ENCODE results near the gene LRRC10B.

LRRC10B gene

DNA sequence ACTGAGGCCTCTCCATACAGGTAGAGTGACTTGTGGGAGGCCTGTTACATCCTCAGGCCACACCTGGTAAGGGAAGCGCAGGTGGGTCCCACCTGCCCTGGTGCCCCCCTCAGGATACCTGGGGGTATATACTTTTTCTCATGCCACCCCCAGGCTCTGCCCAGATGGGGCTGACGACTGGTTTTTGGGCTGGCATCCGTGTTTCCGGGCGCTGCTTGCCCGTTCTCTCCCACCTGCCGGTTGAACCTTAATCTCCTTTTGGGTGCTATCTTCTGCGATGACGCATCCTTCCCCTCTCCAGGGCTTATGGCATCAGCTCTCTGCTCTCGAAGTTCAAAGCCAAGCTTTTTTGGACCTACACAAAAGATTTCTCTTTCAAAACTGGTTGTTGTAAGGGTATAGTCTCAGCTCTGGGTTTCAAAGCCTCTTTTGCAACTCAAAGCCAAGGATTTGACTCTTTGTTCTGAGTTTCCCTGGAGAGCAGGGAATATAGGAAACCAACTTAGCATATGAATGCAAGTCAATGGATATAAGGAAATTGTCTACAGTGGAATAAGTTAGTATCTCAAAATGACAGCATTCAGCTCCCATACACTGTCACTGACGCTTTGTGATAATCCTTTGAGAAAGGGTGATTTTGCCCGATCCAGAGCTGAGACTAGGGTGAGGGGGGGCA is 8.6 kb upstream of the LRRC10B start:
- no peak overlapping the region for H3K4me3 ChIP-seq (ENCODE audit: low read depth in 1 of 2, low read length in 1 of 2)
- TF ChIP-seq, protein P1, sequence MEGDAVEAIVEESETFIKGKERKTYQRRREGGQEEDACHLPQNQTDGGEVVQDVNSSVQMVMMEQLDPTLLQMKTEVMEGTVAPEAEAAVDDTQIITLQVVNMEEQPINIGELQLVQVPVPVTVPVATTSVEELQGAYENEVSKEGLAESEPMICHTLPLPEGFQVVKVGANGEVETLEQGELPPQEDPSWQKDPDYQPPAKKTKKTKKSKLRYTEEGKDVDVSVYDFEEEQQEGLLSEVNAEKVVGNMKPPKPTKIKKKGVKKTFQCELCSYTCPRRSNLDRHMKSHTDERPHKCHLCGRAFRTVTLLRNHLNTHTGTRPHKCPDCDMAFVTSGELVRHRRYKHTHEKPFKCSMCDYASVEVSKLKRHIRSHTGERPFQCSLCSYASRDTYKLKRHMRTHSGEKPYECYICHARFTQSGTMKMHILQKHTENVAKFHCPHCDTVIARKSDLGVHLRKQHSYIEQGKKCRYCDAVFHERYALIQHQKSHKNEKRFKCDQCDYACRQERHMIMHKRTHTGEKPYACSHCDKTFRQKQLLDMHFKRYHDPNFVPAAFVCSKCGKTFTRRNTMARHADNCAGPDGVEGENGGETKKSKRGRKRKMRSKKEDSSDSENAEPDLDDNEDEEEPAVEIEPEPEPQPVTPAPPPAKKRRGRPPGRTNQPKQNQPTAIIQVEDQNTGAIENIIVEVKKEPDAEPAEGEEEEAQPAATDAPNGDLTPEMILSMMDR (IDR thresholded peaks at IDR 0.05) = no peak
- no peaks in the 10 kb centered on the region for H3K36me3 ChIP-seq
- no peak overlapping the region for H3K27ac ChIP-seq
- H3K4me1 ChIP-seq (ENCODE audit: control insufficient read depth in 1 of 2, insufficient read depth in 1 of 2, low read depth in 1 of 2, low read length in 1 of 2) = no peaks in the 10 kb centered on the region
- H3K9me3 ChIP-seq = no peaks in the 10 kb centered on the region
- H3K27me3 ChIP-seq = peaks cover 20% of the 10 kb centered on the region

DNA sequence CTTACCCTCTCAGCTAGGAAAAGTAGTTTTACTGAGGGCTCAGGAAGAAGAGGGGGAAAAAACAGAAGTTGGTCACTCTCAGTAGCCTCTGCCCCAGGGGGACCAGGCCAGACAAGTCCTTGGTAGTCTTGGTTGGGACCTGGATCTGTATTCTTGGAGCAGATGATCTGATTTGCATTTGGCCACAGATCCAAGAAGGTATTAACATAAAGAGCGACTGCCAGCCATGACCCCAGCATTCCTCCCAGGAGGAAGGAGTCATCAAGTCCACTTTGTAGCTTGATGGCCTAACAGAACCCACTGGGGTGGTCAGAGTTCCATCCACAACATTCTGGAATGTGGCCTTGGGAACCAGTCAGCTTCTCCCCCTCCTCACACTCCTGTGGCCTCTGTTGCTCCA is 6.0 kb upstream of the LRRC10B start:
- Histone ChIP-seq H3K4me3 (ENCODE audit: low read depth in 1 of 2, low read length in 1 of 2) (no peak overlapping the region), H3K27ac (no peak overlapping the region), H3K4me1 (ENCODE audit: control insufficient read depth in 1 of 2, insufficient read depth in 1 of 2, low read depth in 1 of 2, low read length in 1 of 2) (no peaks in the 10 kb centered on the region), H3K9me3 (no peaks in the 10 kb centered on the region), H3K27me3 (peaks cover 46% of the 10 kb centered on the region), H3K36me3 (no peaks in the 10 kb centered on the region)
- TF ChIP-seq, protein P1 (IDR thresholded peaks at IDR 0.05) = no peak

DNA sequence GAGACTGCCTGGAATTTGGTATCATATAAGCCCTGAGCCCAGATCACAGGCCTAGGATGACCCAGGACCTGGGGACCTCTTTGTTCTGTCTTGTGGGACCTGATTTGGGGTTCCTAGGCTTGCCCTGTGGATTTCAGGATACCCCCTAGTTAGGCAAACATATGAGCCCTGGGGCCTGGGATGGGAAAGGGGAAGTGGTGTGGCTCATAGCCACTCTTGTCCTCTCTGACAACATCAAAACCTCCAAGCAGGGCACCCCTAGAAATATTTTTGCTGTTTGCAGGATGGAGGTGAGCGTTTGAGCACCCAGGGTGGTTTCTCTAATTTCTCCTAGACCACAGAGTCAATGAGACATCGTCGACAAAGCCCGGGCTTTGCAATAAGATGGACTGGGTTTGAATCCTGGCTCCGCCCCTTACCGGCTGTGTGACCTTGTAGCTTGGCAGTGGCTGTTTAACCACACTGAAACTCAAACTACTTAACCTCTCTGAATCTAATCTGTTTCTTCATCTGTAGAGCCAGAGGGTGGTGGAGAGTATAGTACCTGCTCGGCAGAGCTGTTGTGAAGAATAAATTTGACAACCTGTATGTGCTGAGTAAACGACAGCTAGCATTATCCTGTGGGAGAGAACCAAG is 5.3 kb upstream of the LRRC10B start:
- H3K27me3 ChIP-seq = peaks cover 53% of the 10 kb centered on the region

DNA sequence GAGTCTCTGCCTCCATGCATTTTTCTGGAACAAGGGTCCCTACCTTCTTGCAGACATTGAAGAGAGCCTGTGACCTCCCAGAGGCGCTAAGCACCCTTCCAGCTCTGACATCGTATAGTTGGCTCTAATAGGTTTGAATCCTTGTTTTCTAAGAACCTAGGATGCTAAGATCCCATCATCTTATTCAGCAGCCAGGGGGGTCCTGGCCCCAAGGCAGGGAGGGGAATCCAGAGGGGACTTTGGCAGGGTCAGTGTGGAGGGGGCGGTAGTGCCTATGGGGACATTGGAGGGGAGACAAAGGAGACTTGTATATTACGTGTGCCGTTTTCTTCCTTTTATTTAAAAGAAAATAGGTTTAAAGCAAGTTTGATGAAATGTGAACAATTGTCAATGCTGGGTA is 3.4 kb upstream of the LRRC10B start:
- H3K27ac ChIP-seq = no peak overlapping the region
- H3K4me3 ChIP-seq (ENCODE audit: low read depth in 1 of 2, low read length in 1 of 2) = no peak overlapping the region
- no peaks in the 10 kb centered on the region for H3K9me3 ChIP-seq
- peaks cover 6 to 8% of the 10 kb centered on the region in 2 experiments for H3K4me1 ChIP-seq (ENCODE audit: control insufficient read depth in 1 of 2, insufficient read depth in 1 of 2, low read depth in 1 of 2, low read length in 1 of 2)
- TF ChIP-seq, protein P1 (IDR thresholded peaks at IDR 0.05) = no peak
- no peaks in the 10 kb centered on the region for H3K36me3 ChIP-seq
- peaks cover 72% of the 10 kb centered on the region for H3K27me3 ChIP-seq

More for the DNA sequence above, 5.3 kb upstream of the LRRC10B start:
- Histone ChIP-seq H3K9me3 (no peaks in the 10 kb centered on the region), H3K27ac (no peak overlapping the region), H3K4me3 (ENCODE audit: low read depth in 1 of 2, low read length in 1 of 2) (no peak overlapping the region), H3K4me1 (ENCODE audit: control insufficient read depth in 1 of 2, insufficient read depth in 1 of 2, low read depth in 1 of 2, low read length in 1 of 2) (no peaks in the 10 kb centered on the region), H3K36me3 (no peaks in the 10 kb centered on the region)
- TF ChIP-seq, protein P1 (IDR thresholded peaks at IDR 0.05) = no peak

DNA sequence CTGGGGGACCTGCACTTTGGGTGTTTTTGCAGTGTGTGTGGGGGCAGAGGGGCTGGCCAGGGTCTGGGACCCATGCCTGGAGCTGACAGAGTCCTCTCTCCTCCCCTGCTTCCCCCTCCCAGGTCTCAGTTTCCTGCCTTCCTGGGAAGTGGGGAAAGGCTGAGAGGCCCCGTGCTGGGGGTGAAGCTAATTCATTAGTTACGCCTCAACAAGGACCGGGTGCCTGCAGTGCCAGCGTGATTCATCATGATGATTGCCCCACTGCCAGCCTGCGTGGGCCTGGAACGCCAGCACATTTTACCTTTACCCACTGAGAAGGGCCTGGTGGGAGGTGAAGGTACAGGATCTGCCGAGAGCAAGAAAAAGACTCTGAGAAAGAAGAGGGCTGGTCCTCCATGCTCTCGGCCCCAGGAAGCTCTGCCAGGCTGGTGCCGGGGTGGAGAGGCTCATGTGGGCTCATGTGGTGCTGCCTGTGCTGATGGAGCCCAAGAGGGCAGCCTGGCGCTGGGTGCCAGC is 2.9 kb upstream of the LRRC10B start:
- no peaks in the 10 kb centered on the region for H3K9me3 ChIP-seq
- peaks cover 6 to 8% of the 10 kb centered on the region in 2 experiments for H3K4me1 ChIP-seq (ENCODE audit: control insufficient read depth in 1 of 2, insufficient read depth in 1 of 2, low read depth in 1 of 2, low read length in 1 of 2)
- TF ChIP-seq, protein P1 (IDR thresholded peaks at IDR 0.05) = no peak
- peaks cover 78% of the 10 kb centered on the region for H3K27me3 ChIP-seq
- no peaks in the 10 kb centered on the region for H3K36me3 ChIP-seq
- H3K4me3 ChIP-seq (ENCODE audit: low read depth in 1 of 2, low read length in 1 of 2) = no peak overlapping the region
- no peak overlapping the region for H3K27ac ChIP-seq
